ENCODE results near the gene TIMM44. TPM values are rescaled to one million over a fixed set of nuclear protein-coding genes. Genes with fewer than 3 reads are reported as not detected.

Gene TIMM44
- total RNA-seq, 1 donor from 2014 or later: 96.1 TPM

DNA sequence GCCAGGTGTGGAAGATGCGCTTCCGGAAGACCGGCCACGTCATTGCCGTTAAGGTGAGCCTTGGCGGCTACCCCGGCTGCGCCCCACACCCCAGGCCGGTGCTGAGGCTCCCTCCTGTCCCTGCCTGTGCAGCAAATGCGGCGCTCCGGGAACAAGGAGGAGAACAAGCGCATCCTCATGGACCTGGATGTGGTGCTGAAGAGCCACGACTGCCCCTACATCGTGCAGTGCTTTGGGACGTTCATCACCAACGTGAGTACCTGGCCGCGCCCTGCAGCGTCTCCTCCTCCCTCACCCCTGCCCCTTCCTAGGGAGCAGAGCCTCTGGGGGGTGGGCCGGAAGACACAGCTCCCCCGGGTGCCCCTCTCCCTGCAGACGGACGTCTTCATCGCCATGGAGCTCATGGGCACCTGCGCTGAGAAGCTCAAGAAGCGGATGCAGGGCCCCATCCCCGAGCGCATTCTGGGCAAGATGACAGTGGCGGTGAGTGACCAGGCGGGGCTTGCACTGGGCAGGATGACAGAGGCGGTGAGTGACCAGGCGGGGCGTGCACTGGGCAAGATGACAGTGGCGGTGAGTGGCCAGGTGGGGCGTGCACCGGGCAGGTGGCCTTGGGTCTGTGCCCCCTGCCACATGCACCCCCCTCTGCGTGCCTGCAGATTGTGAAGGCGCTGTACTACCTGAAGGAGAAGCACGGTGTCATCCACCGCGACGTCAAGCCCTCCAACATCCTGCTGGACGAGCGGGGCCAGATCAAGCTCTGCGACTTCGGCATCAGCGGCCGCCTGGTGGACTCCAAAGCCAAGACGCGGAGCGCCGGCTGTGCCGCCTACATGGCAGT, 32.9 kb downstream of the TIMM44 start:
- DNase-seq (ENCODE audit: low read depth): no peak
- Histone ChIP-seq H3K36me3 (ENCODE audit: control insufficient read depth, insufficient read depth, low read length) (peaks cover 12% of the 10 kb centered on the region), H3K4me3 (ENCODE audit: low read depth, low read length) (no peak overlapping the region), H3K27me3 (ENCODE audit: control insufficient read depth, insufficient read depth, low read length) (no peaks in the 10 kb centered on the region)
- TF ChIP-seq CTCF (IDR thresholded peaks at IDR 0.05; ENCODE audit: insufficient read depth, low read length, severe bottlenecking): no peak
- no peak for FAIRE-seq

- Histone ChIP-seq H3K4me3 (ENCODE audit: low read depth, low read length) (no peak overlapping the region), H3K27me3 (ENCODE audit: control insufficient read depth, insufficient read depth, low read length) (no peaks in the 10 kb centered on the region), H3K36me3 (ENCODE audit: control insufficient read depth, insufficient read depth, low read length) (peaks cover 15% of the 10 kb centered on the region)
- FAIRE-seq: no peak
- no peak for DNase-seq (ENCODE audit: low read depth)
- no peak for TF ChIP-seq CTCF (IDR thresholded peaks at IDR 0.05; ENCODE audit: insufficient read depth, low read length, severe bottlenecking)
These were observed 33.9 kb downstream of the TIMM44 start for GRCh38 chr19:7909471-7910067.

DNA sequence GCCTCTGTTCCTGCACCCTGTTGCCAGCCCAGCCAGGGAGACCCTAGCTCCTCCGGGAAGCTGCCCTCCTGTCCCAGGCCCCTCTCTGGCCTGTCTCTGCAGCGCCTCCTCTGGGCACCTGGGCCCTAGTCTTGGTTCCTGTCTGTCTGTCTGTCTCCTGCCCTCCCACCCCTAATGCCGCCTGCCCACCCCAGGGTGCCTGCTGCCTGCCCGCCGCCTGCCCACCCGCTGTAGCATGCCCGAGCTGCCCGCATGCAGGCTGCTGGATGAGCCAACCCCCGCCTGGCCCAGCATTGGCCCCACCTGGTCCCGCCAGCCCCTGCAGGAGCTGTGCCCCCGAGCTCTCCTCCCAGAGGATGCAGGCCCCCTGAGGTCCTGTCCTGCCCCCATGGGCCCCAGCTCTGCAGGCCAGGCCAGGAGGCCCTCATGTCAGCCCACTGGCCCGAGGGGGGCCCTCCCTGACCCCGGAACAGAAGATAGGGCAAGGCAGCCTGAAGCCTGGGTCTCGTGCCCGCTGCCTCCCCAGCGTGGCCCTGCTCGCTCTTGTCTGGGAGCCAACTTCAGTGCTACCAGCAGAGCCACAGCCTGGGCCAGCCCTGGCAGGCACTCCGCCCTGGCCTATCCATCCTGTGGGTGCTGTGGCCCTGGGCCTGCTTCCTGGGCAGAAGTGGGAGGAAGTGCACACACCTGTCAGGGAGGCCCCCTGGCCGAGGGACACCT, 34.6 kb downstream of the TIMM44 start:
- peaks cover 15% of the 10 kb centered on the region for H3K36me3 ChIP-seq (ENCODE audit: control insufficient read depth, insufficient read depth, low read length)
- FAIRE-seq (no peak), DNase-seq (ENCODE audit: low read depth) (no peak)

DNA sequence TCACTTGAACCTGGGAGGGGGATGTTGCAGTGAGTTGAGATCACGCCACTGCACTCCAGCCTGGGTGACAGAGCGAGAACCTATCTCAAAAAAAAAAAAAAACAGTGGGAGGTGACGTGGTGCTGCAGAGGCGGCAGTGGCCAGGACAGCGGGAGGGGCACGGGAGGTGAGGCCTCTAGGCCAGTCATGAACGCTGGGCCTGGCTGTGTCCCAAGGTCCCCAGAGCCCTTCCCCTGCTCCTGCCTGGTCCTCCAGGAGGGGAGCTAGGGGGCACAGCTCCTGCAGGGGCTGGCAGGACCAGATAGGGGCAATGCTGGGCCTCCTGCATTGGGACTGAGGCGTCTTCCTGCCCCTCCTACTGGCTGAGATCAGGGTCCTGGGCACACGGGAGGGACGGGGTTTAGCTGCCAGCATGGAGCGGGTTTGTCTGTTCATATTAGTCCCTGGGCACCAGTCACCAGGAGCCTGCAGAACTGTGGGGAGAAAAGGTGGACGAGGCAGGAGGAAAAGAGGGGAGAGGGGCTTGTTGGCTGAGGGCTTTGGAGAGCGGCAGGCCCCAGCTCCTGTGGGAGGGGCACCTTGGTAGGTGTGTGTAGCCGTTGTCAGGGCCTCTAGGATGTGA, 35.3 kb downstream of the TIMM44 start:
- no peak overlapping the region for H3K4me3 ChIP-seq (ENCODE audit: low read depth, low read length)
- DNase-seq (ENCODE audit: low read depth) (no peak), FAIRE-seq (no peak)
- H3K36me3 ChIP-seq (ENCODE audit: control insufficient read depth, insufficient read depth, low read length): peaks cover 15% of the 10 kb centered on the region
- no peaks in the 10 kb centered on the region for H3K27me3 ChIP-seq (ENCODE audit: control insufficient read depth, insufficient read depth, low read length)
- TF ChIP-seq CTCF (IDR thresholded peaks at IDR 0.05; ENCODE audit: insufficient read depth, low read length, severe bottlenecking): no peak

More for the DNA sequence above, 34.6 kb downstream of the TIMM44 start:
- peak; percentile 7 for TF ChIP-seq CTCF (IDR thresholded peaks at IDR 0.05; ENCODE audit: insufficient read depth, low read length, severe bottlenecking)
- H3K4me3 ChIP-seq (ENCODE audit: low read depth, low read length): no peak overlapping the region
- no peaks in the 10 kb centered on the region for H3K27me3 ChIP-seq (ENCODE audit: control insufficient read depth, insufficient read depth, low read length)

DNA sequence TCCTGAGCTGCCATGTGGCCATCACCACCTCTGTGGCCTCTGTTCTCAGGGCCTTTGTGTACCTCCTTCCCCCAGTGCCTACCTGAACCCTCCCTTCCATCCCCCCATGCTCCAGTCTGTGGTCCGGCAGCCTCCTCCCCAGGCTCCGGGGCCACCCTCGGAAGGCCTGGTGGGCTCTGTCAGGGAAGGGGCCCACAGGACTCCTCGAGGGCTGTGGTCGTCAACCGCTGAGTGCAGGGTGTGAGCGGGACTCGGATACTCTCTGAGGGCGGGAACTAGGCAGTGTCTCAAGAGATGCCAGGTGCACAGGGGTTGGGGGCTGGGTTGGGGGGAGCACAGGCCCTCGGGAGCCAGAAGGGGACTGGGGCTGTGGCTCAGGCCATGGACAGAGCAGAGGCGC, 35.9 kb downstream of the TIMM44 start:
- FAIRE-seq: no peak
- DNase-seq (ENCODE audit: low read depth): no peak
- Histone ChIP-seq H3K36me3 (ENCODE audit: control insufficient read depth, insufficient read depth, low read length) (peaks cover 15% of the 10 kb centered on the region), H3K27me3 (ENCODE audit: control insufficient read depth, insufficient read depth, low read length) (no peaks in the 10 kb centered on the region), H3K4me3 (ENCODE audit: low read depth, low read length) (no peak overlapping the region)
- TF ChIP-seq CTCF (IDR thresholded peaks at IDR 0.05; ENCODE audit: insufficient read depth, low read length, severe bottlenecking): no peak
